Measurements from ENCODE around the gene HSDL2. TPM values are rescaled to one million over a fixed set of nuclear protein-coding genes. Genes with fewer than 3 reads are reported as not detected.

HSDL2 gene
- total and polyA plus RNA-seq, 2 donors from 2014 or later, result 30.2 to 67.0 TPM

DNA sequence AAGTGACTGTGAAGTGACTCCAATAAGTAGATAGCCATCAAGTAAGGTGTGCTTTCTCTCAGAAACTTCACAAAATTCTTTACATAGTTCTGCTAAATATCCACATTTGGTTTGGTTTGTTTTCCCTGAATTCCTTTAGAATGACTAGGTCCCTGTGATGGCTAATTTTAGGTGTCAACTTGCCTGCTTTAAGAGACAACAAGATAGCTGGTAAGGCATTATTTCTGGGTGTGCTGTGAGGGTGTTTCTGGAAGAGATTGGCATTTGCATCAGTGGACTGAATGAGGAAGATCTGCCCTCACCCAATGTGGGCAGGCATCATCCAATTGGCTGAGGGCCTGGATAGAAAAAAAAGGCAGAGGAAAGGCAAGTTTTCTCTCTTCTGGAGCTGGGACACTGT is 38.2 kb upstream of the HSDL2 start:
- Histone ChIP-seq H3K27ac (ENCODE audit: low read depth in 2 of 2, low read length in 2 of 2) (no peak overlapping the region), H3K9me3 (ENCODE audit: control insufficient read depth in 2 of 3, insufficient read depth in 1 of 3, low read length in 3 of 3) (no peaks in the 10 kb centered on the region), H3K27me3 (ENCODE audit: control insufficient read depth, insufficient read depth, low read length) (no peaks in the 10 kb centered on the region), H3K4me3 (ENCODE audit: low read length in 3 of 3) (no peak overlapping the region), H3K36me3 (ENCODE audit: control insufficient read depth in 2 of 3, insufficient read depth in 3 of 3, low read length in 3 of 3) (no peaks in the 10 kb centered on the region), H3K4me1 (ENCODE audit: control insufficient read depth in 2 of 3, insufficient read depth in 2 of 3, low read depth in 1 of 3, low read length in 3 of 3) (peaks cover 0 to 18% (median 0%) of the 10 kb centered on the region in 3 donors), H3K9ac (ENCODE audit: low read length in 3 of 3) (no peak overlapping the region)
- DNase-seq (no peak), FAIRE-seq (no peak)
- intact Hi-C loops (cut with DNase I), result no loop called here
- TF ChIP-seq, protein P1, sequence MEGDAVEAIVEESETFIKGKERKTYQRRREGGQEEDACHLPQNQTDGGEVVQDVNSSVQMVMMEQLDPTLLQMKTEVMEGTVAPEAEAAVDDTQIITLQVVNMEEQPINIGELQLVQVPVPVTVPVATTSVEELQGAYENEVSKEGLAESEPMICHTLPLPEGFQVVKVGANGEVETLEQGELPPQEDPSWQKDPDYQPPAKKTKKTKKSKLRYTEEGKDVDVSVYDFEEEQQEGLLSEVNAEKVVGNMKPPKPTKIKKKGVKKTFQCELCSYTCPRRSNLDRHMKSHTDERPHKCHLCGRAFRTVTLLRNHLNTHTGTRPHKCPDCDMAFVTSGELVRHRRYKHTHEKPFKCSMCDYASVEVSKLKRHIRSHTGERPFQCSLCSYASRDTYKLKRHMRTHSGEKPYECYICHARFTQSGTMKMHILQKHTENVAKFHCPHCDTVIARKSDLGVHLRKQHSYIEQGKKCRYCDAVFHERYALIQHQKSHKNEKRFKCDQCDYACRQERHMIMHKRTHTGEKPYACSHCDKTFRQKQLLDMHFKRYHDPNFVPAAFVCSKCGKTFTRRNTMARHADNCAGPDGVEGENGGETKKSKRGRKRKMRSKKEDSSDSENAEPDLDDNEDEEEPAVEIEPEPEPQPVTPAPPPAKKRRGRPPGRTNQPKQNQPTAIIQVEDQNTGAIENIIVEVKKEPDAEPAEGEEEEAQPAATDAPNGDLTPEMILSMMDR (IDR thresholded peaks at IDR 0.05; ENCODE audit: borderline replicate concordance, extremely low read depth, insufficient read depth), result no peak

DNA sequence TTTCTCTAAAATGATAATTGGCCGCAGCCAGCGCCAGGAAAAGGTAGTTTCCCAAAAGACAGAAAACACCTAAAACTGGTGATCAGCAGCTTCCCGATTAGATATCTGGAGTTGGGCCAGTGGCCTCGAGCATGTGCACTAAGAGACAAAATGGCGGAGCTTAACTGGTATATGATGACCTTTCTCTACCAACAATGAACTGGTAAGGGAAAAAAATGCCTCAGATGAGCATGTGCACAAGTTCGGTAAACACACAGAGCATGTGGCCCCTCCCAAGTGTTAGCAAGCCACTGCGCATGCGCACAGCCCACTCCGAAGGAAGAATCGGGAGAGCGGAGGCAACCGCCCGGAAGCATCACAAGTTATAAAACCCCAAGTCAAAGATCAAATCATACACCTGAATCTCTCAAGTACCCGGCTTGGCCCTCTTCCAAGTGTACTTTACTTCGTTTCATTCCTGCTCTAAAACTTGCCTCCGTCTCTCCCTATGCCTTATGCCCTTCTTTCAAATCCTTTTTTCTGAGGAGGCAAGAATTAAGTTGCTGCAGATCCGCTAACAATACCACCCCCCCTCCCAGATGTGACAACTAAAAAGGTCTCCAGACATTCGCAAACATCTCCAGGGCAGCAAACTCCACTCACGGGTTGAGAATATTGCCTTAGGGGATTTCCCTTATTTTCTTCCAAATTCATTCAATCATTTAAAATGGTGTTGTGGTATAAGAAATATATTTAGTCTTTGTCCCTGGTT is 31.5 kb upstream of the HSDL2 start:
- peak overlapping the region; percentile 51 to 77 (median 76) for H3K4me3 ChIP-seq (ENCODE audit: low read length in 3 of 3)
- peak; percentile 74 to 92 (median 88) for DNase-seq

DNA sequence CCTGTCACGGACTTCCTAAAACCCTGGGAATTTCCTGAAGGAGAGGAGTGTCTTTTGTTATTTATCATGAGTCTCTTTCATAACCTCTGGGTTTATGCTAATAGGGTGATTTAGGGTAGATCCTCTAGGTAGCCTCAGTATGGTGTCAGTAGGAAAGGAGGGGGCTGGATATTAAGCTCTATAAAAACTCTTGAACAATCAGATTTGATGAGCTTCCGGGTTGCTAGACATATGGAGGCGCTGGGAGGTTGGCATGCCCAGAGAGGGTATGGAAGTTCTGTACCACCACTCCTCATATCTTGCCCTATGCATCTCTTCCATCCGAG is 30.9 kb upstream of the HSDL2 start:
- TF ChIP-seq, protein P1 (IDR thresholded peaks at IDR 0.05; ENCODE audit: borderline replicate concordance, extremely low read depth, insufficient read depth), result no peak
- no peaks in the 10 kb centered on the region for H3K4me1 ChIP-seq (ENCODE audit: control insufficient read depth in 2 of 3, insufficient read depth in 2 of 3, low read depth in 1 of 3, low read length in 3 of 3)
- H3K27ac ChIP-seq (ENCODE audit: low read depth in 2 of 2, low read length in 2 of 2), result no peak overlapping the region
- peak overlapping the region in 1 of 3 donors; percentile 60 for H3K9ac ChIP-seq (ENCODE audit: low read length in 3 of 3)
- no peaks in the 10 kb centered on the region for H3K27me3 ChIP-seq (ENCODE audit: control insufficient read depth, insufficient read depth, low read length)
- peak overlapping the region in 1 of 3 donors; percentile 51 for H3K4me3 ChIP-seq (ENCODE audit: low read length in 3 of 3)
- intact Hi-C loops (cut with DNase I), result no loop called here
- DNase-seq, result no peak
- H3K9me3 ChIP-seq (ENCODE audit: control insufficient read depth in 2 of 3, insufficient read depth in 1 of 3, low read length in 3 of 3), result no peaks in the 10 kb centered on the region
- H3K36me3 ChIP-seq (ENCODE audit: control insufficient read depth in 2 of 3, insufficient read depth in 3 of 3, low read length in 3 of 3), result no peaks in the 10 kb centered on the region
- FAIRE-seq, result no peak

More for the DNA sequence above, 31.5 kb upstream of the HSDL2 start:
- H3K9me3 ChIP-seq (ENCODE audit: control insufficient read depth in 2 of 3, insufficient read depth in 1 of 3, low read length in 3 of 3), result no peaks in the 10 kb centered on the region
- H3K4me1 ChIP-seq (ENCODE audit: control insufficient read depth in 2 of 3, insufficient read depth in 2 of 3, low read depth in 1 of 3, low read length in 3 of 3), result no peaks in the 10 kb centered on the region
- no peaks in the 10 kb centered on the region for H3K27me3 ChIP-seq (ENCODE audit: control insufficient read depth, insufficient read depth, low read length)
- TF ChIP-seq, protein P1 (IDR thresholded peaks at IDR 0.05; ENCODE audit: borderline replicate concordance, extremely low read depth, insufficient read depth), result no peak
- peak overlapping the region; percentile 8 to 60 (median 16) for H3K9ac ChIP-seq (ENCODE audit: low read length in 3 of 3)
- peak overlapping the region in 1 of 2 donors; percentile 29 for H3K27ac ChIP-seq (ENCODE audit: low read depth in 2 of 2, low read length in 2 of 2)
- FAIRE-seq, result no peak
- intact Hi-C loops (cut with DNase I), result no loop called here
- H3K36me3 ChIP-seq (ENCODE audit: control insufficient read depth in 2 of 3, insufficient read depth in 3 of 3, low read length in 3 of 3), result no peaks in the 10 kb centered on the region

All from kidney (tissue), 14 donors.